ENCODE results near the gene OR14A2. TPM values are rescaled to one million over a fixed set of nuclear protein-coding genes. Genes with fewer than 3 reads are reported as not detected.
"Not testable (repeated sequence)": the region's sequence is repeated elsewhere in the genome, so short reads cannot be mapped to it uniquely, and the experiment has no call there.

Gene OR14A2
- polyA plus RNA-seq, 1 experiment, result not detected

GRCh38 chr1:247747616-247748015 lies 325 bp downstream of the OR14A2 start:
- CTCF ChIA-PET, result no interaction called here
- no peaks in the 10 kb centered on the region for H3K27me3 ChIP-seq (ENCODE audit: control insufficient read depth, insufficient read depth, low read length)

GRCh38 chr1:247746391-247746935 lies 1.5 kb downstream of the OR14A2 start:
- no peak for DNase-seq (ENCODE audit: low read depth)
- Histone ChIP-seq H3K27me3 (ENCODE audit: control insufficient read depth, insufficient read depth, low read length) (no peaks in the 10 kb centered on the region), H3K36me3 (ENCODE audit: control insufficient read depth, insufficient read depth, low read length) (no peaks in the 10 kb centered on the region), H3K4me3 (ENCODE audit: low read depth, low read length) (no peak overlapping the region)
- TF ChIP-seq CTCF (IDR thresholded peaks at IDR 0.05; ENCODE audit: insufficient read depth, low read depth, low read length), result no peak
- ChIA-PET POLR2A (no interaction called here), CTCF (no interaction called here)

More at GRCh38 chr1:247747616-247748015, 325 bp downstream of the OR14A2 start:
- TF ChIP-seq CTCF (IDR thresholded peaks at IDR 0.05; ENCODE audit: insufficient read depth, low read depth, low read length), result no peak
- Histone ChIP-seq H3K36me3 (ENCODE audit: control insufficient read depth, insufficient read depth, low read length) (no peaks in the 10 kb centered on the region), H3K4me3 (ENCODE audit: low read depth, low read length) (no peak overlapping the region)
- no peak for DNase-seq (ENCODE audit: low read depth)
- POLR2A ChIA-PET, result no interaction called here

- CTCF ChIA-PET; H3K27me3 ChIP-seq (ENCODE audit: control insufficient read depth, insufficient read depth, low read length); DNase-seq (ENCODE audit: low read depth); POLR2A ChIA-PET; H3K36me3 ChIP-seq (ENCODE audit: control insufficient read depth, insufficient read depth, low read length); H3K4me3 ChIP-seq (ENCODE audit: low read depth, low read length): not testable (repeated sequence)
Observed at GRCh38 chr1:247742215-247742760, 5.7 kb downstream of the OR14A2 start.

- ChIA-PET CTCF (no interaction called here), POLR2A (no interaction called here)
- Histone ChIP-seq H3K27me3 (ENCODE audit: control insufficient read depth, insufficient read depth, low read length) (no peaks in the 10 kb centered on the region), H3K4me3 (ENCODE audit: low read depth, low read length) (no peak overlapping the region), H3K36me3 (ENCODE audit: control insufficient read depth, insufficient read depth, low read length) (no peaks in the 10 kb centered on the region)
- TF ChIP-seq CTCF (IDR thresholded peaks at IDR 0.05; ENCODE audit: insufficient read depth, low read depth, low read length), result no peak
- no peak for DNase-seq (ENCODE audit: low read depth)
Observed at GRCh38 chr1:247741756-247742155, 6.2 kb downstream of the OR14A2 start.

- POLR2A ChIA-PET, result no interaction called here
- Histone ChIP-seq H3K27me3 (ENCODE audit: control insufficient read depth, insufficient read depth, low read length) (no peaks in the 10 kb centered on the region), H3K4me3 (ENCODE audit: low read depth, low read length) (no peak overlapping the region), H3K36me3 (ENCODE audit: control insufficient read depth, insufficient read depth, low read length) (no peaks in the 10 kb centered on the region)
- no peak for DNase-seq (ENCODE audit: low read depth)
- TF ChIP-seq CTCF (IDR thresholded peaks at IDR 0.05; ENCODE audit: insufficient read depth, low read depth, low read length), result no peak
- CTCF ChIA-PET, result no interaction called here
Observed at GRCh38 chr1:247740721-247741120, 7.2 kb downstream of the OR14A2 start.

- ChIA-PET CTCF (no interaction called here), POLR2A (no interaction called here)
- Histone ChIP-seq H3K27me3 (ENCODE audit: control insufficient read depth, insufficient read depth, low read length) (no peaks in the 10 kb centered on the region), H3K36me3 (ENCODE audit: control insufficient read depth, insufficient read depth, low read length) (no peaks in the 10 kb centered on the region), H3K4me3 (ENCODE audit: low read depth, low read length) (no peak within 1 kb of the TSS)
- TF ChIP-seq CTCF (IDR thresholded peaks at IDR 0.05; ENCODE audit: insufficient read depth, low read depth, low read length), result no peak
- DNase-seq (ENCODE audit: low read depth), result no peak
Observed at GRCh38 chr1:247738315-247738714, 9.6 kb downstream of the OR14A2 start, which contains the start of gene OR14K1. TSS of gene OR14K1 (plus strand) at chr1:247738615. CDS start at chr1:247738615, 0 bp downstream.
